SU-DHL-6 (cell line): ENCODE data around the gene CATSPERZ.

Source experiments
- H2AFZ ChIP-seq: fragments of 200-600 bp; sonication (generic); 2 replicates; pipeline ENCODE4 v1.6.1; 2014; ENCODE audit warnings: low read depth, mild to moderate bottlenecking, moderate library complexity, mixed read lengths, antibody characterized with exemption, low read length; ENCODE audit not compliant: severe bottlenecking
- H3F3A ChIP-seq: fragments of 200-600 bp; shearing (Covaris generic); 2 replicates; pipeline ENCODE4 v1.6.0; 2016; ENCODE audit warnings: antibody characterized with exemption, mild to moderate bottlenecking; ENCODE audit not compliant: insufficient read depth
- H3K27ac ChIP-seq: fragments of 200-600 bp; sonication (generic); 2 replicates; pipeline ENCODE4 v1.5.1; 2016; ENCODE audit warnings: low read depth, mild to moderate bottlenecking, low read length, moderate library complexity, mixed read lengths
- H3K27me3 ChIP-seq: fragments of 200-600 bp; sonication (generic), shearing (Covaris generic); 2 replicates; pipeline ENCODE4 v1.6.0; 2014; ENCODE audit warnings: mild to moderate bottlenecking, low read length
- H3K36me3 ChIP-seq: fragments of 200-600 bp; sonication (generic); 2 replicates; pipeline ENCODE4 v1.6.1; 2014; ENCODE audit warnings: mild to moderate bottlenecking, low read length, mixed read lengths
- H3K4me2 ChIP-seq: fragments of 300-600, 200-600 bp; shearing (Covaris generic), sonication (generic); 2 replicates; pipeline ENCODE4 v1.6.0; 2014; ENCODE audit warnings: low read length, low read depth, mild to moderate bottlenecking; ENCODE audit not compliant: poor library complexity, severe bottlenecking
- H3K4me3 ChIP-seq: fragments of 200-600 bp; sonication (generic); 2 replicates; pipeline ENCODE4 v1.5.1; 2014; ENCODE audit warnings: antibody characterized with exemption, low read length, mild to moderate bottlenecking, mixed read lengths; ENCODE audit not compliant: insufficient read depth, poor library complexity, severe bottlenecking
- H3K79me2 ChIP-seq: fragments of 200-600 bp; sonication (generic); 2 replicates; pipeline ENCODE4 v1.6.1; 2014; ENCODE audit warnings: mild to moderate bottlenecking, low read length, moderate library complexity; ENCODE audit not compliant: insufficient read depth
- H3K9ac ChIP-seq: fragments of 200-600 bp; sonication (generic); 2 replicates; pipeline ENCODE4 v1.7.0; 2014; ENCODE audit warnings: mild to moderate bottlenecking, low read length
- H3K9me2 ChIP-seq: fragments of 200-600 bp; sonication (generic); replicated peaks from 2 replicates; pipeline ENCODE4 v1.6.1; 2014; ENCODE audit warnings: low read length; ENCODE audit not compliant: insufficient read depth
- H3K9me3 ChIP-seq: fragments of 200-600 bp; sonication (generic); 2 replicates; pipeline ENCODE4 v1.6.1; 2014; ENCODE audit warnings: low read length, mixed read lengths; ENCODE audit not compliant: insufficient read depth
- H4K20me1 ChIP-seq: fragments of 200-600 bp; sonication (generic); 2 replicates; pipeline ENCODE4 v1.6.1; 2014; ENCODE audit warnings: low read depth, mild to moderate bottlenecking, antibody characterized with exemption, low read length, moderate library complexity, mixed read lengths
- CTCF ChIP-seq: fragments of 200-600 bp; sonication (generic); IDR thresholded peaks from one replicate; pipeline ENCODE4 v1.5.1; 2017; ENCODE audit warnings: antibody characterized with exemption, mild to moderate bottlenecking, low read length, moderate library complexity; ENCODE audit not compliant: insufficient read depth, poor library complexity, severe bottlenecking
- EZH2phosphoT487 ChIP-seq: fragments of 200-600 bp; sonication (generic), shearing (Covaris generic); conservative IDR thresholded peaks from 2 replicates; pipeline ENCODE4 v1.6.1; 2018; ENCODE audit warnings: mild to moderate bottlenecking, antibody characterized with exemption, low read length, moderate library complexity, mixed read lengths

The CATSPERZ gene

DNA sequence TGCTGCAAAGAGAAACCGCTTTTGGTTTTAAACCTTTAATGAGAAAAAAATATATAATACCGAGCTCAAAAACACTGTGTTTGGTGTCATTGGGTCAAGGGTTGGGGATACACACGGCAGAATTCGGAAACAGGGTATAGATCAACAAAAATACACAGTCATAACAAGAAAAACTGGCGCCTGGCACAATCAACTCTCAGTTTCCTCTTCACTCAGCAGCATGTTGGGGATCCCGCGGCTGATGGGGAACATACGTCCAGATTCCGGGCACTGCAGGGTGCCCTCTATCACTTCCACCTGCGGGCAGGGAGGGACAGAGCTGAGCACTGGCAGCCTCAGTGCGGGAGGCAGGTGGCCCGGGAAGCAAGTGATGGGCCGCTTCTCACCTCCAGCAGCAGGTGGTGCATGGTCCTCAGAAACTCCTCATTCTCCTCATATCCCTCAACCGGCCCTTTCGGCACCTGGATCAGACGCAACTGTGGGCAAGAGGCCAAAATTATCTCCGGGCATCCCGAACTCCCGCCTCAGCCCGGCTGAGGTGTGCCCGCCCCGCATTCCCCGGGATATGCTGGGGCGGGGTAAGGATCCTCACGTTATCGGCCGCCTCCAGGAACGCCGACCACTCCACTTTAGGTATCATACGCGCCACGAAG is 16.6 kb downstream of the CATSPERZ start:
- H2AFZ ChIP-seq, result peak overlapping the region; percentile 15
- TF ChIP-seq EZH2phosphoT487, result no peak
- no peak for TF ChIP-seq CTCF

DNA sequence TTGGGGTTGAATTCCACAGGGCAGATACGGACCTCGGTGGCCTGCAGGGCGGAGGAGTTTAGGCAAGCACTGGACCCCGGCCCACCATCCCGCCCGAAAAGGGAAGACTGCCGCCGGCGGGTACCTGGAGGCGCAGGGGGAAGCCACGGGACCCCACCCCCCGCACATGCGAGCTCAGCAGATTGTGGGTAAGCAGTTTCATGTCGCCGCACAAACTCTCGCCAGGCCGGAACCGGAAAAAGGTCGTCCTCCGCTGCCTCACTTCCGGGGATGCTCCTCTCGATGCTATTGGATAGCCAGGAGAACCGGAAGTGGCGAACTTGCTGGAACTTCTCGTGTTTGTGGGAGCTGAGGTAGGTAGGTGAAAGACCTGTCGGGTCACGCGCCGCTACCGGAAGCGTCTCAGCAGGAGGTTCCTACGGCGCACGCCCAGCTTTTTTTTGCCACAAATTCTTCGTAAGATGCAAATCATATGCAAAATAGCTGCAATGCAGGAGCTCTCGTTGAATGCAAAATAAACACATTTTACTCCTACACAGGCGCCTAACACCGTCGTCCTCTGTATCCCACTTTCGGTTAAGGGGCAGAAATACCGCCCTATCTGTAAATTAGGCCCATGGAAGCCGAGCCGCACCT is 17.3 kb downstream of the CATSPERZ start, which contains the start of gene TRMT112:
Gene TRMT112, minus strand, starts transcription at position 235 of the 636 bp plus-strand sequence. Its CDS starts 33 bp downstream, at position 202.
- peak within 1 kb of the TSS; percentile 64 for H3K4me2 ChIP-seq
- no peaks in the 10 kb centered on the region for H3K27me3 ChIP-seq
- TF ChIP-seq EZH2phosphoT487 (no peak), CTCF (no peak)
- H3K79me2 ChIP-seq, result peaks cover 12% of the 10 kb centered on the region
- no peaks in the 10 kb centered on the region for H3K36me3 ChIP-seq
- peaks cover 24% of the 10 kb centered on the region for H3F3A ChIP-seq
- H3K9me2 ChIP-seq, result no peaks in the 10 kb centered on the region
- H3K27ac ChIP-seq, result peak within 1 kb of the TSS; percentile 92
- H3K4me3 ChIP-seq, result peak within 1 kb of the TSS; percentile 73
- peak within 1 kb of the TSS; percentile 55 for H2AFZ ChIP-seq
- peak within 1 kb of the TSS; percentile 84 for H3K9ac ChIP-seq
- H4K20me1 ChIP-seq, result no peaks in the 10 kb centered on the region; the same call in 1 of the 2 replicates
- H3K9me3 ChIP-seq, result no peaks in the 10 kb centered on the region

More for the DNA sequence above, 16.6 kb downstream of the CATSPERZ start:
- H3K9me3 ChIP-seq, result no peaks in the 10 kb centered on the region
- peaks cover 24% of the 10 kb centered on the region for H3F3A ChIP-seq
- H3K79me2 ChIP-seq, result peaks cover 13% of the 10 kb centered on the region
- H3K4me2 ChIP-seq, result peak overlapping the region; percentile 64
- H3K4me3 ChIP-seq, result peak overlapping the region; percentile 73
- no peaks in the 10 kb centered on the region for H3K36me3 ChIP-seq
- no peaks in the 10 kb centered on the region for H3K9me2 ChIP-seq
- H3K9ac ChIP-seq, result peak overlapping the region; percentile 84
- no peaks in the 10 kb centered on the region; the same call in 1 of the 2 replicates for H4K20me1 ChIP-seq
- H3K27me3 ChIP-seq, result no peaks in the 10 kb centered on the region
- peak overlapping the region; percentile 92 for H3K27ac ChIP-seq

DNA sequence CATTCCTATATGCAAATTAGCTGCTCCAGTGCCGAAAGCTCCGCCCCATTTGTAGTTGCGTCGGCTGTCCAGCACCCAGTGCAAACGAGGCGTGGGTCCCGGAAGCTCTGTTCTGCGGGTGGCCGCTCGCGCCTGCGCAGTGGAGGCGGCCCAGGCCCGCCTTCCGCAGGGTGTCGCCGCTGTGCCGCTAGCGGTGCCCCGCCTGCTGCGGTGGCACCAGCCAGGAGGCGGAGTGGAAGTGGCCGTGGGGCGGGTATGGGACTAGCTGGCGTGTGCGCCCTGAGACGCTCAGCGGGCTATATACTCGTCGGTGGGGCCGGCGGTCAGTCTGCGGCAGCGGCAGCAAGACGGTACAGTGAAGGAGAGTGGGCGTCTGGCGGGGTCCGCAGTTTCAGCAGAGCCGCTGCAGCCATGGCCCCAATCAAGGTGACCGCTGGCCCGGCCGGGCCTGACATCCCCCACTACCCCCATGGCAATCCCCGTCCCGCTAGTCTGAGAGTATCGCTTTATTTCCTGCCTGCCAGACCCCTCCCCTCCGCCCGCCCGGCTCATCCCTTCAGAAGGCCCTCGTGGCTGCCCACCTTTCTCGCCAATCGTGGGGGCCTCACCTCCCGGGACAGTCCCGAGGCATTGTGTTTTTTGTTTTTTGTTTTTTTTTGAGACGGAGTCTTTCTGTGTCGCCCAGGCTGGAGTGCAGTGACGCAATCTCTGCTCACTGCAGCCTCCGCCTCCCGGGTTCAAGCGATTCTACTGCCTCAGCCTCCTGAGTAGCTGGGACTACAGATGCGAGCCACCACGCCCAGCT is 18.0 kb downstream of the CATSPERZ start, which contains the start of gene PRDX5:
Gene PRDX5, plus strand, starts transcription at position 161 of the 805 bp plus-strand sequence. Its CDS starts 95 bp downstream, at position 256.
- Histone ChIP-seq H3F3A (peaks cover 18% of the 10 kb centered on the region), H3K79me2 (peaks cover 5% of the 10 kb centered on the region; the same call in 1 of the 2 replicates), H3K9ac (peak within 1 kb of the TSS; percentile 84), H2AFZ (peak within 1 kb of the TSS; percentile 55), H3K4me3 (peak within 1 kb of the TSS; percentile 73), H3K9me3 (no peaks in the 10 kb centered on the region), H3K27me3 (no peaks in the 10 kb centered on the region), H4K20me1 (no peaks in the 10 kb centered on the region; the same call in 1 of the 2 replicates), H3K9me2 (no peaks in the 10 kb centered on the region), H3K27ac (peak within 1 kb of the TSS; percentile 92), H3K4me2 (peak within 1 kb of the TSS; percentile 64), H3K36me3 (no peaks in the 10 kb centered on the region)
- TF ChIP-seq EZH2phosphoT487 (no peak), CTCF (peak; percentile 27)
